KMS-11 (cell line): ENCODE results near the gene METTL24.

ENCODE experiments used
- H2AFZ ChIP-seq: fragments of 200-600 bp; sonication (generic); 2 replicates; pipeline ENCODE4 v1.6.1; 2016; ENCODE audit warnings: antibody characterized with exemption, mixed run types, low read depth
- H3K27ac ChIP-seq: fragments of 200-600 bp; sonication (generic); 2 replicates; pipeline ENCODE4 v1.6.1; 2016; ENCODE audit warnings: mild to moderate bottlenecking, mixed run types
- H3K27me3 ChIP-seq: fragments of 200-600 bp; sonication (generic); 2 replicates; pipeline ENCODE4 v1.6.1; 2017; ENCODE audit warnings: mild to moderate bottlenecking, low read depth, mixed run types, moderate library complexity; ENCODE audit not compliant: insufficient read depth
- H3K36me3 ChIP-seq: fragments of 200-600 bp; sonication (generic); 2 replicates; pipeline ENCODE4 v1.6.1; 2017; ENCODE audit warnings: mild to moderate bottlenecking, mixed run types; ENCODE audit not compliant: insufficient read depth
- H3K4me1 ChIP-seq: fragments of 200-600 bp; sonication (generic); 2 replicates; pipeline ENCODE4 v1.6.1; 2016; ENCODE audit warnings: mild to moderate bottlenecking, low read depth, mixed run types; ENCODE audit not compliant: poor library complexity, severe bottlenecking
- H3K4me2 ChIP-seq: fragments of 200-600 bp; sonication (generic); 2 replicates; pipeline ENCODE4 v1.7.0; 2016; ENCODE audit warnings: mild to moderate bottlenecking, mixed run types
- H3K4me3 ChIP-seq: fragments of 200-600 bp; sonication (generic); IDR thresholded peaks from 2 replicates; pipeline ENCODE4 v1.6.1; 2017; ENCODE audit warnings: low read depth, low read length, mixed read lengths; ENCODE audit not compliant: insufficient read depth
- H3K79me2 ChIP-seq: fragments of 200-600 bp; sonication (generic); 2 replicates; pipeline ENCODE4 v1.6.1; 2016; ENCODE audit warnings: low read depth, mixed run types; ENCODE audit not compliant: insufficient read depth
- H3K9ac ChIP-seq: fragments of 200-600 bp; sonication (generic); 2 replicates; pipeline ENCODE4 v1.6.1; 2016; ENCODE audit warnings: mild to moderate bottlenecking, mixed run types
- H4K20me1 ChIP-seq: fragments of 200-600 bp; sonication (generic); 2 replicates; pipeline ENCODE4 v1.6.1; 2016; ENCODE audit warnings: mild to moderate bottlenecking, mixed run types; ENCODE audit not compliant: insufficient read depth
- CTCF ChIP-seq: fragments of 200-600 bp; sonication (generic); conservative IDR thresholded peaks from 2 replicates; pipeline ENCODE4 v1.6.1; 2017; ENCODE audit warnings: low read depth, mild to moderate bottlenecking, antibody characterized with exemption, low read length, moderate library complexity, mixed read lengths

Gene METTL24

GRCh38 chr6:110217266-110217665 is 140.9 kb downstream of the METTL24 start:
- H3K27me3 ChIP-seq, result no peaks in the 10 kb centered on the region

DNA sequence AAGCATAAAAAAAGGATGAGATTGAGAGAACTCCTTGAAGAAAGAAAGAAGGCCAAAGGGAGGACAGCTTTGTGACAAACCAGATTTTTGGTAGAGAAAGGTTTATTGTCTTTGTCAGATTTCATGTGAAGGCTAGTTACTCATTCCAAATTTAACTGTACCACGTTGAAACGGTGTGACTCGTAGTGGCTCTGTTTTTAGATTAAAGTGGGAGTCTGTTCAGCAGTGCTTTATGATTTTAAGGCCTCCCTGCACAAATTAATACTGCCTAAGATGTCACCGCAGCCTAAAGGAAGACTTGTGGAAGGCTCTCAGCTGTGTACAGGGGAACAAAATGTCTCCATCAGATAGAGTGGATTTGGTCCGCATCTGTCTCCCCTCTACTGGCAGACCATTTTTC is 142.0 kb downstream of the METTL24 start:
- H3K4me3 ChIP-seq, result no peak overlapping the region
- TF ChIP-seq CTCF, result no peak
- H3K4me1 ChIP-seq, result no peaks in the 10 kb centered on the region
- no peaks in the 10 kb centered on the region for H3K27me3 ChIP-seq
- H3K79me2 ChIP-seq, result no peaks in the 10 kb centered on the region
- no peak overlapping the region for H3K4me2 ChIP-seq
- H3K36me3 ChIP-seq, result no peaks in the 10 kb centered on the region
- H4K20me1 ChIP-seq, result no peaks in the 10 kb centered on the region
- H3K27ac ChIP-seq, result no peak overlapping the region
- no peak overlapping the region for H2AFZ ChIP-seq
- no peak overlapping the region for H3K9ac ChIP-seq

More at GRCh38 chr6:110217266-110217665, 140.9 kb downstream of the METTL24 start:
- Histone ChIP-seq H3K9ac (no peak overlapping the region), H3K36me3 (no peaks in the 10 kb centered on the region), H2AFZ (no peak overlapping the region), H3K27ac (no peak overlapping the region), H4K20me1 (no peaks in the 10 kb centered on the region), H3K79me2 (no peaks in the 10 kb centered on the region), H3K4me2 (no peak overlapping the region), H3K4me3 (no peak overlapping the region), H3K4me1 (no peaks in the 10 kb centered on the region)
- TF ChIP-seq CTCF, result no peak

- Histone ChIP-seq H4K20me1 (no peaks in the 10 kb centered on the region), H3K4me1 (no peaks in the 10 kb centered on the region), H3K27me3 (no peaks in the 10 kb centered on the region), H3K4me2 (no peak overlapping the region), H3K27ac (no peak overlapping the region), H3K79me2 (no peaks in the 10 kb centered on the region), H3K4me3 (no peak overlapping the region), H3K9ac (no peak overlapping the region), H3K36me3 (no peaks in the 10 kb centered on the region), H2AFZ (no peak overlapping the region)
- TF ChIP-seq CTCF, result no peak
These were observed 143.8 kb downstream of the METTL24 start for GRCh38 chr6:110214338-110214737.

DNA sequence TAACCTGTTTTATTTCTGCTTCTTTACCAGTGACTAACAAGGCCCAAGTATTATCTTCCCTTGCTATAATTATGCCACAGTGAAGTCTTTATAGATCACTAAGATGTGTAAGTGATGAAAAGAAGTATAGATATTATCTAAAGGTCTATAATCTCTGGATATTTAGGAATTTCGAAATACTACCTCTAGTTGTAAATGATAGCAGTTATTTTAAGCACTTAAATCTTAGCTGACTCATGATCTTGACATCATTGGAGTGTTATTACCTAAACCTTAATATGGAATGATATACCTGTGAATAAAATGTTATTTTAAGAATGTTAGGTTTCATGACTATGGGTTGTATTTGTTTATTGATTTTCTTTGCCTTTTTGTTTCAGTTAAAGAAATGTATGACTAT is 146.4 kb downstream of the METTL24 start:
- no peaks in the 10 kb centered on the region for H3K36me3 ChIP-seq
- no peaks in the 10 kb centered on the region for H3K79me2 ChIP-seq
- no peak overlapping the region for H3K9ac ChIP-seq
- no peaks in the 10 kb centered on the region for H3K27me3 ChIP-seq
- H3K27ac ChIP-seq, result no peak overlapping the region
- H4K20me1 ChIP-seq, result no peaks in the 10 kb centered on the region
- no peak for TF ChIP-seq CTCF
- no peaks in the 10 kb centered on the region for H3K4me1 ChIP-seq
- H3K4me3 ChIP-seq, result no peak overlapping the region
- H3K4me2 ChIP-seq, result no peak overlapping the region
- no peak overlapping the region for H2AFZ ChIP-seq
